ENCODE measurements around the gene VEGFA.

- TF ChIP-seq CTCF (IDR thresholded peaks at IDR 0.05) = no peak
- TF ChIP-seq POLR2A (IDR thresholded peaks at IDR 0.05) = no peak
These were observed 5.2 kb upstream of the VEGFA start for GRCh38 chr6:43764772-43765171.

All from esophagus squamous epithelium (tissue), 4 donors.